Right atrium auricular region (tissue), 2 donors: ENCODE results near the gene CASTOR1. TPM values are rescaled to one million over a fixed set of nuclear protein-coding genes. Genes with fewer than 3 reads are reported as not detected.
A peak's percentile ranks its signal among the peaks of the same experiment; 100 is the strongest.
"Not testable (repeated sequence)": the region's sequence is repeated elsewhere in the genome, so short reads cannot be mapped to it uniquely, and the experiment has no call there.

Source experiments
- DNase-seq: peaks from one replicate; pipeline ENCODE4 v3.0.0-alpha.2; 2019; ENCODE audit warnings: low spot score
- H3K27ac ChIP-seq, 2 donors: fragments of 200-600 bp; sonication (generic); 1 replicate in 1 of 2; 2 replicates in 1 of 2; pipeline ENCODE4 v1.5.1; 2016 to 2019
- H3K27me3 ChIP-seq, 2 donors: fragments of 200-600 bp; sonication (generic); one replicate each; pipeline versions ENCODE4 v1.5.1 to v1.6.0; 2017 to 2019
- H3K36me3 ChIP-seq: fragments of 200-600 bp; sonication (generic); one replicate; pipeline ENCODE4 v1.5.1; 2016
- H3K4me1 ChIP-seq, 2 donors: fragments of 200-600 bp; sonication (generic); one replicate each; pipeline versions ENCODE4 v1.5.1 to v1.6.0; 2017 to 2019
- H3K4me3 ChIP-seq, 2 donors: fragments of 200-600 bp; sonication (generic); 1 replicate in 1 of 2; 2 replicates in 1 of 2; pipeline ENCODE4 v1.5.1; 2017 to 2019; ENCODE audit warnings: mild to moderate bottlenecking in 1 of 2, moderate library complexity in 1 of 2
- H3K9me3 ChIP-seq, 2 donors: fragments of 200-600 bp; sonication (generic); one replicate each; pipeline ENCODE4 v1.5.1; 2019
- total RNA-seq, 2 donors: library from RNA; depleted of rRNA; stranded (reverse); fragments of >200 nt; gene quantifications; one replicate each; pipeline ENCODE4 v1.1.0, GENCODE V29; 2016
- TF ChIP-seq, protein P1 (sequence below), 2 donors: fragments of 200-600 bp; sonication (generic); IDR thresholded peaks; one replicate each; pipeline ENCODE4 v1.5.1; 2019; ENCODE audit warnings: antibody characterized with exemption in 2 of 2

The CASTOR1 gene
- total RNA-seq: 10 to 100 TPM in 1 of 2 donors, 1 to 10 TPM in 1; 8.1 to 12.5 TPM

DNA sequence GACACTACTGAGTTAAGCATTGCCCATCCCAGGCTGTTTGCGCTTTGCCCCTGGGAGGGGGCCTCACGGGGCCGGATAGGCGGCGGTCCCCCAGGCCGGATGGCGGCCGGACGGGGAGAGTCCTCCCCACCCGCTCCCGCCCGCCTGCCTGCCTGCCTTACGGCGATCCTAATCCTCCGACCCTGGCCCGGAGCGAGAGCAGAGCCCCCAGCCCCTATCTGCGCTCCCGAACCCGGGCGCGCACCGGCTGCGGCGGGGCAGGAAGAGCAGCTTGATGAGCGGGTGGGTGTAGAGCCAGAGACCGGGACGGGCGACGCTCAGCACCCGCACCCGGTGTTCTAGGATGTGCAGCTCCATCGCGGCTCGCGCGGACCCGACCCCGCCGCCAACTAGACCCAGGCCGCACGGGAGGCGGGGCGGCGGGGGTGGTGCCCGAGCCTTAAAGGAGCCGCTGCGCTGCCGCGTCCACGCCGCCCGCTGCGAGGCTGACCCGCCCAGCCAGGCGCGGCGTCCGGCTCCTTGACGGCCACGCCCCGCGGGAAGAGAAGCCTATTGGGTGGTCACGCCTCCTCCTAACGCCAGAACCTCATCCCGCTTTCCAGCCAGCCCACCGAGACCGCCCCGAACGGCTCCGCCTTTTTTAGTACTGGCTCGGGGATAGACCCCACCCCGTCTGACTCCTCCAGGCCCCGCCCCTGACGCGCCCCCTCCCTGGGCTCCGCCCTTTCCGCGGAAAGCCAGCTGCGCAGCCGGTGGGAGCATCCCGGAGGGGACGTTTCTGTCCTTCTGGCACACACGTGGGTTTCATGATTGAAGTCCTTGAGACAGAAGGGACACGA is at the start of gene CASTOR1:
Gene CASTOR1, minus strand, starts transcription at position 365 of the 839 bp plus-strand sequence. Its CDS starts 8 bp downstream, at position 357.
- H3K4me3 ChIP-seq: peak within 1 kb of the TSS; percentile 94 to 98
- peak within 1 kb of the TSS; percentile 93 to 95 for H3K27ac ChIP-seq
- H3K27me3 ChIP-seq: no peaks in the 10 kb centered on the region
- TF ChIP-seq, protein P1, sequence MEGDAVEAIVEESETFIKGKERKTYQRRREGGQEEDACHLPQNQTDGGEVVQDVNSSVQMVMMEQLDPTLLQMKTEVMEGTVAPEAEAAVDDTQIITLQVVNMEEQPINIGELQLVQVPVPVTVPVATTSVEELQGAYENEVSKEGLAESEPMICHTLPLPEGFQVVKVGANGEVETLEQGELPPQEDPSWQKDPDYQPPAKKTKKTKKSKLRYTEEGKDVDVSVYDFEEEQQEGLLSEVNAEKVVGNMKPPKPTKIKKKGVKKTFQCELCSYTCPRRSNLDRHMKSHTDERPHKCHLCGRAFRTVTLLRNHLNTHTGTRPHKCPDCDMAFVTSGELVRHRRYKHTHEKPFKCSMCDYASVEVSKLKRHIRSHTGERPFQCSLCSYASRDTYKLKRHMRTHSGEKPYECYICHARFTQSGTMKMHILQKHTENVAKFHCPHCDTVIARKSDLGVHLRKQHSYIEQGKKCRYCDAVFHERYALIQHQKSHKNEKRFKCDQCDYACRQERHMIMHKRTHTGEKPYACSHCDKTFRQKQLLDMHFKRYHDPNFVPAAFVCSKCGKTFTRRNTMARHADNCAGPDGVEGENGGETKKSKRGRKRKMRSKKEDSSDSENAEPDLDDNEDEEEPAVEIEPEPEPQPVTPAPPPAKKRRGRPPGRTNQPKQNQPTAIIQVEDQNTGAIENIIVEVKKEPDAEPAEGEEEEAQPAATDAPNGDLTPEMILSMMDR (IDR thresholded peaks at IDR 0.05): no peak
- peak; percentile 99 for DNase-seq
- H3K9me3 ChIP-seq: no peaks in the 10 kb centered on the region
- peaks cover 26% of the 10 kb centered on the region for H3K36me3 ChIP-seq
- peaks cover 0 to 50% of the 10 kb centered on the region in 2 donors for H3K4me1 ChIP-seq

DNA sequence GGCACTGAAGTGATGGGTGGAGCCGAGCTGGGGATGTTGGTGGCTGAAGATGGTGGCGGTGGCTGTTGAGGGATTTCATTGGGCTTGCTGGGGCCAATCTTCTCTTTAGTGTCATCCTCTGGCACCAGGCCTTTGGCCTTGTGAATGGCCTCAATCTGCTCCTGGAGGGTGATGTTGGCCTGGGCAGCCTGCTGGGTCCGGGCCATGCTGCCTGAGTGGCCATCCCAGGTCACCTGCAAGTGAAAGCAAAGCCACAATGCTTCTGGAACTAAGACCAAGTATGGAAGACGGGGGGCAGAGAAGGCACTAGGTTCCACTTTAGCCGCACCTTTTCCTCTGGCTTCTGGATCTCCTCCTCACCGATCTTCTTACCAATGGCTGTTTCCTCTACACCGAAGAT is 49.5 kb upstream of the CASTOR1 start:
- no peak for DNase-seq
- TF ChIP-seq, protein P1 (IDR thresholded peaks at IDR 0.05): no peak
- Histone ChIP-seq H3K4me3 (no peak overlapping the region), H3K4me1 (peaks cover 0 to 43% of the 10 kb centered on the region in 2 donors), H3K36me3 (peaks cover 100% of the 10 kb centered on the region), H3K27ac (no peak overlapping the region), H3K27me3 (no peaks in the 10 kb centered on the region), H3K9me3 (no peaks in the 10 kb centered on the region)

DNA sequence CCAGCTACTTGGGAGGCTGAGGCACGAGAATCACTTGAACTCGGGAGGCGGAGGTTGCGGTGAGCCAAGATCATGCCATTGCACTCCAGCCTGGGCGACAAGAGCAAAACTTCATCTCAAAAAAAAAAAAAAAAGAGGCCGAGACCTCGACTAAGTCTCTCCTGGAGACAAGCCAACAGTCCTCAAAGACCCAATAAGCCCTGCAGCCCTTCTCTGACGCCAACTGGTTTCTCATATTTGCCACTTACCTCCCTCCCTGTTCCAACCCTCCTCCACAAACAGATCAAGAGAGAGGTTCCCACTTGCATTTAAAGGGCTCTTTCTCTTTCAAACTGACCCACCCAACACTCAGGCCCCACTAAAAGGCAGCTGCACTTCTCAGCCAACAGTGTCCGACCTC is 49.0 kb upstream of the CASTOR1 start:
- Histone ChIP-seq H3K27ac (peak overlapping the region in 1 of 2 donors; percentile 40), H3K36me3 (peaks cover 100% of the 10 kb centered on the region)
- H3K4me3 ChIP-seq: not testable (repeated sequence)

DNA sequence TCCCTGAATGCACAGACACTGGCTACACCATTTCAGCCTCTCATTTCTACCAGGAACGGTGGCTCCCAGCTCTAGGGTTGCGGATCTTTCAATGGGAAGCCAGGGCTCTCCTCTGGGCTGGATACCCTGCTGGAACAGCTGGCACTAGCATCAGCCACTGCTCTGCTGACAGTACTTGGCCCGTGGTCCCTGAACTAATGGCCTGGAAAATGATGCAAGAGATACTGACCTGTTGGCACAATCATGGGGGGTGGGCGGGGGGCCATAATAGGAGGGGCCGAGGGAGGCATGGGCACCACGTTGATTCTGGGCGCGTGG is 48.1 kb upstream of the CASTOR1 start:
- Histone ChIP-seq H3K36me3 (peaks cover 100% of the 10 kb centered on the region), H3K27me3 (no peaks in the 10 kb centered on the region), H3K27ac (peak overlapping the region; percentile 12 to 40), H3K4me3 (no peak overlapping the region), H3K9me3 (no peaks in the 10 kb centered on the region), H3K4me1 (peaks cover 0 to 40% of the 10 kb centered on the region in 2 donors)
- TF ChIP-seq, protein P1 (IDR thresholded peaks at IDR 0.05): no peak
- DNase-seq: no peak

More for the DNA sequence above, 49.0 kb upstream of the CASTOR1 start:
- H3K27me3 ChIP-seq, DNase-seq, H3K9me3 ChIP-seq: not testable (repeated sequence)
- H3K4me1 ChIP-seq: peaks cover 0 to 43% of the 10 kb centered on the region in 2 donors

DNA sequence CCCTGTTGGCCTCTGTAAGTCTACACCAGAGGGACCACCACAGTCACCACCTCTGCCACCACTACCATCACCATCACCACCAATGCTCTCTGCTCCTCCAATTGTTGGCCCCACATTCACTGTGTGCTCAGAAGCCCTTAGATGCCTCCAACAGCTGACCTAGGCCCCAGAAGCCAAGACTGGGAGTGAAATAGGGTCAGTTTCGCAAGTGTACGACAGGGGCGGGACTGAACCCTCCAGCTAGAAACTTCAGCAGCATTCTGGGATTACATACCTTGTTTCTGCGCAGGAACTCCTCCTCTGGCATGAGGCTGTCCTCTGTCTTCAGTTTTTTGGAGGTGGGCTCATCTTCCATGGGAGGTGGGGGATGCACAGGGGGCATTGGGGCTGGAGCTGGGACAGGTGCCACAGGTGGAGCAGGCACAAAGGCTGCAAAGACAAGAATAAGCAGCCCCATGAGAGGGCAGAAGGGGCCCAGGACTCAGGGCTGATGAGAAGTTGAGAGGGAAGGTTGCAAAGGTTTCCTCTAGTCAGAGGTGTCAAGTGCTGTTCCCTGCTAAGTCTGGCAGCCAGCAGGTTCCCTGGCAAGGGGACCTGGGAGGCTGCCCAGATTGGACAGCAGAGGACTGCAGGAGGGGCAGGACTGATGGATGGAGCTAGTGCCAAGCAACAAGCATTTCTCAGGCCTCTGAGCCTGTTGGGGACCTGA is 47.6 kb upstream of the CASTOR1 start:
- TF ChIP-seq, protein P1 (IDR thresholded peaks at IDR 0.05): no peak
- Histone ChIP-seq H3K4me3 (no peak overlapping the region), H3K36me3 (peaks cover 97% of the 10 kb centered on the region), H3K4me1 (peaks cover 0 to 35% of the 10 kb centered on the region in 2 donors), H3K27me3 (no peaks in the 10 kb centered on the region), H3K27ac (peak overlapping the region; percentile 51 to 58), H3K9me3 (no peaks in the 10 kb centered on the region)
- DNase-seq: no peak

DNA sequence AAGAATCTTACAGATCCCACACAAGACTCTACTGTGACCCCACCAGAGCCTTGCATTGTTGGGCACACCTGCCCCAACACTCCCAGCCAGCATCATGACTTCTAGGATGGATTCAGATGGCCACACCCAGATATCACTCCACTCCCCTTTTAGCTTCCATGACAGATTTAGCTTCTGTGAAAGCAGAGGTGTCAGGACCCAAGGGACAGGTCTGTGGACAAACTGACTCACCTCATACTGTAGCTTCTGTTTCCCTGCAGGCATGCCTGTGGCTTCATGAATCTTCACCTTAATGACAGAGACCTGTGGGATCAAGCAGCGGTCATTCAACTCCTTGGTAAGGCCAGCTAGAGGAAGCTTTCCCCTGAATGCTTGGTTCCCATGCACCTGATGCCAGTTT is 45.9 kb upstream of the CASTOR1 start:
- Histone ChIP-seq H3K4me1 (peaks cover 0 to 20% of the 10 kb centered on the region in 2 donors), H3K27ac (no peak overlapping the region), H3K4me3 (no peak overlapping the region), H3K36me3 (peaks cover 80% of the 10 kb centered on the region), H3K9me3 (no peaks in the 10 kb centered on the region), H3K27me3 (no peaks in the 10 kb centered on the region)
- TF ChIP-seq, protein P1 (IDR thresholded peaks at IDR 0.05): no peak
- DNase-seq: no peak
